Urothelium cell line (cell line): ENCODE measurements around the gene ATF7.
"Not testable (repeated sequence)": the region's sequence is repeated elsewhere in the genome, so short reads cannot be mapped to it uniquely, and the experiment has no call there.

Source experiments
- DNase-seq: peaks from one replicate; pipeline ENCODE4 v3.0.0; 2011; ENCODE audit warnings: low spot score, mixed read lengths
- FAIRE-seq: peaks from 2 replicates; lab custom pipeline; 2011; peaks lifted over from hg19 to GRCh38; lab: Jason Lieb, UNC

The ATF7 gene

GRCh38 chr12:53568809-53569557 is 57.2 kb downstream of the ATF7 start:
- FAIRE-seq (no peak), DNase-seq (no peak)

- FAIRE-seq (no peak), DNase-seq (no peak)
These were observed 58.0 kb downstream of the ATF7 start for GRCh38 chr12:53567961-53568808.

GRCh38 chr12:53565376-53565775 is 60.8 kb downstream of the ATF7 start:
- FAIRE-seq, DNase-seq: not testable (repeated sequence)

GRCh38 chr12:53564941-53565340 is 61.2 kb downstream of the ATF7 start:
- DNase-seq (no peak), FAIRE-seq (no peak)

GRCh38 chr12:53564278-53564677 is 61.9 kb downstream of the ATF7 start:
- no peak for DNase-seq
- no peak for FAIRE-seq

- DNase-seq (no peak), FAIRE-seq (no peak)
These were observed 62.6 kb downstream of the ATF7 start for GRCh38 chr12:53563452-53564028.

- DNase-seq (peak; percentile 74), FAIRE-seq (no peak)
These were observed 64.6 kb downstream of the ATF7 start for GRCh38 chr12:53561590-53561953.

- FAIRE-seq (no peak), DNase-seq (no peak)
These were observed 65.1 kb downstream of the ATF7 start for GRCh38 chr12:53560912-53561589.

- no peak for FAIRE-seq
- no peak for DNase-seq
These were observed 65.8 kb downstream of the ATF7 start for GRCh38 chr12:53560351-53560750.

GRCh38 chr12:53558631-53559030 is 67.6 kb downstream of the ATF7 start:
- FAIRE-seq: no peak

GRCh38 chr12:53552361-53553327 is 73.5 kb downstream of the ATF7 start:
- DNase-seq (no peak), FAIRE-seq (no peak)

More at GRCh38 chr12:53558631-53559030, 67.6 kb downstream of the ATF7 start:
- DNase-seq: no peak

- FAIRE-seq: no peak
- no peak for DNase-seq
These were observed 74.3 kb downstream of the ATF7 start for GRCh38 chr12:53551889-53552291.

GRCh38 chr12:53550595-53550994 is 75.6 kb downstream of the ATF7 start:
- DNase-seq: no peak
- FAIRE-seq: no peak

GRCh38 chr12:53550131-53550530 is 76.1 kb downstream of the ATF7 start:
- DNase-seq, FAIRE-seq: not testable (repeated sequence)

GRCh38 chr12:53548354-53548753 is 77.8 kb downstream of the ATF7 start:
- FAIRE-seq, DNase-seq: not testable (repeated sequence)

- FAIRE-seq (no peak), DNase-seq (peak; percentile 44)
These were observed 82.6 kb downstream of the ATF7 start for GRCh38 chr12:53543539-53543938.

GRCh38 chr12:53539526-53539925 is 86.7 kb downstream of the ATF7 start:
- no peak for DNase-seq
- no peak for FAIRE-seq

GRCh38 chr12:53538209-53538689 is 87.9 kb downstream of the ATF7 start:
- no peak for DNase-seq

GRCh38 chr12:53536962-53537361 is 89.2 kb downstream of the ATF7 start:
- DNase-seq (no peak), FAIRE-seq (no peak)

More at GRCh38 chr12:53538209-53538689, 87.9 kb downstream of the ATF7 start:
- no peak for FAIRE-seq

GRCh38 chr12:53533471-53533870 is 92.7 kb downstream of the ATF7 start:
- FAIRE-seq (no peak), DNase-seq (no peak)
